GM21529 (cell line): ENCODE measurements around the gene F8.

Experiments
- ATAC-seq: cut with Tn5 transposase; IDR thresholded peaks from one replicate; pipeline ENCODE4 v1.9.1; 2021; ENCODE audit not compliant: unreplicated experiment

Gene F8

DNA sequence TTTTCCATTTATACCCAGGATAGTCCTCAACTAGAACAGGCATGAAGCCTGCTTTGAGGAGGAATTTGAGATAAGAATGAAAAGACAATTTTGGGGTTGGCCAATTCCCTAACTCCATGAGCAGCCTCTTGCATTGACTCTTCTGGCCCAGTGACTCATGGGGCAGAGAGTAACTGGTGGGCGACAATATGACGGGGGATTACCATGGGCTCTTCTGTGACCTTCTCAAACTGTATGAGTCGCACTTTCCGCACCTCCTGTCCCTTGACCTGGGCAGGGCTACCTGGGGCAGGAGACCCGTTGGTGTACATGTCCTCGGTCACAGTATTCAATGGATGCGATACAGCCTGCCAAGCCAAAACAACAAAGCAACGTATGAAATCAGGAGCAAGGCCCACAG is 230.6 kb downstream of the F8 start:
- no peak for ATAC-seq

- ATAC-seq: no peak
These were observed 231.1 kb downstream of the F8 start for GRCh38 chrX:154791467-154791866.
